Stimulated activated CD4-positive, alpha-beta T cell treated with anti-CD3 and anti-CD28 coated beads, TNF-alpha, amount 100 ng/mL, for 24 hours (primary cell): ENCODE results near the gene LZTR1.
"Not testable (repeated sequence)": the region's sequence is repeated elsewhere in the genome, so short reads cannot be mapped to it uniquely, and the experiment has no call there.

Experiments
- DNase-seq, 3 experiments: peaks; one replicate each; pipeline ENCODE4 v3.0.0-alpha.2; 2020; ENCODE audit warnings: low read depth in 3 of 3

LZTR1 gene

GRCh38 chr22:20996598-20997535, 14.8 kb downstream of the LZTR1 start:
- no peak for DNase-seq

GRCh38 chr22:20997536-20998257, 15.6 kb downstream of the LZTR1 start:
- no peak for DNase-seq

- no peak for DNase-seq
These were observed 16.6 kb downstream of the LZTR1 start for GRCh38 chr22:20998411-20999336.

GRCh38 chr22:20999350-21000206, 17.5 kb downstream of the LZTR1 start:
- DNase-seq = no peak

GRCh38 chr22:21000207-21000986, 18.3 kb downstream of the LZTR1 start:
- DNase-seq = no peak

- DNase-seq = no peak
These were observed 19.0 kb downstream of the LZTR1 start for GRCh38 chr22:21000987-21001600.

GRCh38 chr22:21001601-21002325, 19.7 kb downstream of the LZTR1 start, which contains the start of gene THAP7:
THAP7 (minus strand) TSS chr22:21002118; CDS start chr22:21001911, 207 bp downstream.
- peak; percentile 94 to 98 (median 96) for DNase-seq

- no peak for DNase-seq
These were observed 21.7 kb downstream of the LZTR1 start for GRCh38 chr22:21003782-21004181.

GRCh38 chr22:21009208-21009607, 27.1 kb downstream of the LZTR1 start:
- not testable (repeated sequence) for DNase-seq

- no peak for DNase-seq
These were observed 27.7 kb downstream of the LZTR1 start for GRCh38 chr22:21009638-21010425.

- no peak for DNase-seq
These were observed 28.5 kb downstream of the LZTR1 start for GRCh38 chr22:21010426-21011113.

- no peak for DNase-seq
These were observed 30.6 kb downstream of the LZTR1 start for GRCh38 chr22:21012446-21013407.

- no peak for DNase-seq
These were observed 31.6 kb downstream of the LZTR1 start for GRCh38 chr22:21013657-21014201.

GRCh38 chr22:21014202-21014725, 32.2 kb downstream of the LZTR1 start:
- peak; percentile 63 to 91 (median 67) for DNase-seq

GRCh38 chr22:21014726-21015465, 32.8 kb downstream of the LZTR1 start, which contains the start of gene P2RX6:
P2RX6 (plus strand) TSS chr22:21015165; CDS start chr22:21015175, 10 bp downstream.
- DNase-seq = no peak
